NCI-H146 (cell line): ENCODE measurements around the gene PLEKHH3.

Source experiments
- DNase-seq: peaks from one replicate; lab custom pipeline; 2025; lab: John Stamatoyannopoulos, UW

The PLEKHH3 gene

GRCh38 chr17:42676424-42677011 lies at the start of gene PLEKHH3:
TSS of gene PLEKHH3 (minus strand) at chr17:42676994. CDS start at chr17:42676563, 431 bp downstream.
- peak; percentile 57 for DNase-seq

- DNase-seq, result no peak
These were observed 48.3 kb upstream of the PLEKHH3 start for GRCh38 chr17:42725143-42725542.

GRCh38 chr17:42723636-42724035 lies 46.8 kb upstream of the PLEKHH3 start:
- DNase-seq, result no peak

- DNase-seq, result peak; percentile 80
These were observed 44.3 kb upstream of the PLEKHH3 start for GRCh38 chr17:42720996-42721583.

- no peak for DNase-seq
These were observed 32.8 kb upstream of the PLEKHH3 start for GRCh38 chr17:42709561-42709960.

GRCh38 chr17:42708588-42708987 lies 31.8 kb upstream of the PLEKHH3 start:
- no peak for DNase-seq

GRCh38 chr17:42706732-42707131 lies 29.9 kb upstream of the PLEKHH3 start:
- no peak for DNase-seq

GRCh38 chr17:42704837-42705494 lies 28.2 kb upstream of the PLEKHH3 start:
- DNase-seq, result no peak

GRCh38 chr17:42704490-42704836 lies 27.7 kb upstream of the PLEKHH3 start:
- no peak for DNase-seq

GRCh38 chr17:42702446-42702845 lies 25.7 kb upstream of the PLEKHH3 start:
- no peak for DNase-seq

- no peak for DNase-seq
These were observed 23.9 kb upstream of the PLEKHH3 start for GRCh38 chr17:42700586-42701289.

- no peak for DNase-seq
These were observed 22.6 kb upstream of the PLEKHH3 start for GRCh38 chr17:42699415-42699740.

GRCh38 chr17:42698736-42699414 lies 22.1 kb upstream of the PLEKHH3 start:
- no peak for DNase-seq

- no peak for DNase-seq
These were observed 20.5 kb upstream of the PLEKHH3 start for GRCh38 chr17:42697108-42697811.

GRCh38 chr17:42695500-42695899 lies 18.7 kb upstream of the PLEKHH3 start:
- DNase-seq, result no peak

GRCh38 chr17:42694524-42694923 lies 17.7 kb upstream of the PLEKHH3 start:
- no peak for DNase-seq

- DNase-seq, result no peak
These were observed 15.7 kb upstream of the PLEKHH3 start for GRCh38 chr17:42692489-42692888.

GRCh38 chr17:42691021-42691545 lies 14.3 kb upstream of the PLEKHH3 start:
- DNase-seq, result no peak

- no peak for DNase-seq
These were observed 13.8 kb upstream of the PLEKHH3 start for GRCh38 chr17:42690596-42690995.

GRCh38 chr17:42687707-42688320 lies 11.0 kb upstream of the PLEKHH3 start:
- no peak for DNase-seq

- no peak for DNase-seq
These were observed 9.8 kb upstream of the PLEKHH3 start for GRCh38 chr17:42686520-42687128.
